ENCODE results near the gene BLCAP. TPM values are rescaled to one million over a fixed set of nuclear protein-coding genes. Genes with fewer than 3 reads are reported as not detected.
"Not testable (repeated sequence)": the region's sequence is repeated elsewhere in the genome, so short reads cannot be mapped to it uniquely, and the experiment has no call there.

BLCAP gene
- total RNA-seq, 1 donor from 2014 or later: 97.2 TPM

- H3K27me3 Mint-ChIP-seq (ENCODE audit: unreplicated experiment): peaks cover 5% of the 10 kb centered on the region
- no peaks in the 10 kb centered on the region for H3K4me1 Mint-ChIP-seq (ENCODE audit: low read depth, unreplicated experiment)
- H3K36me3 Mint-ChIP-seq (ENCODE audit: unreplicated experiment): peaks cover 4% of the 10 kb centered on the region
- no peak for DNase-seq
- H3K9me3 Mint-ChIP-seq (ENCODE audit: unreplicated experiment): peaks cover 3% of the 10 kb centered on the region
- H3K27ac Mint-ChIP-seq (ENCODE audit: unreplicated experiment): no peak overlapping the region
- no peak for TF ChIP-seq CTCF (IDR thresholded peaks at IDR 0.05; ENCODE audit: partially characterized antibody, unreplicated experiment)
- no peak overlapping the region for H3K4me3 Mint-ChIP-seq (ENCODE audit: unreplicated experiment)
Measured at GRCh38 chr20:37556538-37556937, 28.9 kb upstream of the BLCAP start.

GRCh38 chr20:37554721-37555298, 27.1 kb upstream of the BLCAP start:
- not testable (repeated sequence) for H3K27me3 Mint-ChIP-seq (ENCODE audit: unreplicated experiment); H3K4me1 Mint-ChIP-seq (ENCODE audit: low read depth, unreplicated experiment); H3K4me3 Mint-ChIP-seq (ENCODE audit: unreplicated experiment); DNase-seq; H3K9me3 Mint-ChIP-seq (ENCODE audit: unreplicated experiment); H3K36me3 Mint-ChIP-seq (ENCODE audit: unreplicated experiment); H3K27ac Mint-ChIP-seq (ENCODE audit: unreplicated experiment)

- no peak overlapping the region for H3K4me3 Mint-ChIP-seq (ENCODE audit: unreplicated experiment)
- peaks cover 5% of the 10 kb centered on the region for H3K27me3 Mint-ChIP-seq (ENCODE audit: unreplicated experiment)
- no peak for TF ChIP-seq CTCF (IDR thresholded peaks at IDR 0.05; ENCODE audit: partially characterized antibody, unreplicated experiment)
- H3K9me3 Mint-ChIP-seq (ENCODE audit: unreplicated experiment): peaks cover 3% of the 10 kb centered on the region
- peaks cover 4% of the 10 kb centered on the region for H3K36me3 Mint-ChIP-seq (ENCODE audit: unreplicated experiment)
- H3K4me1 Mint-ChIP-seq (ENCODE audit: low read depth, unreplicated experiment): no peaks in the 10 kb centered on the region
- DNase-seq: no peak
- H3K27ac Mint-ChIP-seq (ENCODE audit: unreplicated experiment): peak overlapping the region; percentile 2
Measured at GRCh38 chr20:37552415-37552814, 24.7 kb upstream of the BLCAP start.

- H3K4me3 Mint-ChIP-seq (ENCODE audit: unreplicated experiment); H3K27me3 Mint-ChIP-seq (ENCODE audit: unreplicated experiment); H3K4me1 Mint-ChIP-seq (ENCODE audit: low read depth, unreplicated experiment); H3K36me3 Mint-ChIP-seq (ENCODE audit: unreplicated experiment); DNase-seq; H3K9me3 Mint-ChIP-seq (ENCODE audit: unreplicated experiment): not testable (repeated sequence)
- peak overlapping the region; percentile 6 for H3K27ac Mint-ChIP-seq (ENCODE audit: unreplicated experiment)
Measured at GRCh38 chr20:37551660-37552059, 24.0 kb upstream of the BLCAP start.

- not testable (repeated sequence) for H3K36me3 Mint-ChIP-seq (ENCODE audit: unreplicated experiment); H3K9me3 Mint-ChIP-seq (ENCODE audit: unreplicated experiment); H3K27me3 Mint-ChIP-seq (ENCODE audit: unreplicated experiment); DNase-seq; H3K4me1 Mint-ChIP-seq (ENCODE audit: low read depth, unreplicated experiment); H3K4me3 Mint-ChIP-seq (ENCODE audit: unreplicated experiment)
- H3K27ac Mint-ChIP-seq (ENCODE audit: unreplicated experiment): peak overlapping the region; percentile 75
Measured at GRCh38 chr20:37550101-37550920, 22.6 kb upstream of the BLCAP start.

GRCh38 chr20:37547912-37548311, 20.2 kb upstream of the BLCAP start:
- DNase-seq: no peak
- peaks cover 4% of the 10 kb centered on the region for H3K4me1 Mint-ChIP-seq (ENCODE audit: low read depth, unreplicated experiment)
- no peaks in the 10 kb centered on the region for H3K36me3 Mint-ChIP-seq (ENCODE audit: unreplicated experiment)
- H3K9me3 Mint-ChIP-seq (ENCODE audit: unreplicated experiment): no peaks in the 10 kb centered on the region
- no peak overlapping the region for H3K27ac Mint-ChIP-seq (ENCODE audit: unreplicated experiment)
- TF ChIP-seq CTCF (IDR thresholded peaks at IDR 0.05; ENCODE audit: partially characterized antibody, unreplicated experiment): no peak
- H3K27me3 Mint-ChIP-seq (ENCODE audit: unreplicated experiment): peaks cover 1% of the 10 kb centered on the region
- H3K4me3 Mint-ChIP-seq (ENCODE audit: unreplicated experiment): no peak overlapping the region

Measured in glutamatergic neuron (in vitro differentiated cells).